GM12892 (cell line): Measurements from ENCODE around the gene NUDC.

Experiments
- POLR2A ChIP-seq: IDR thresholded peaks from 2 replicates; pipeline ENCODE4 v1.6.1; 2011; ENCODE audit warnings: low read depth, low read length, control low read depth
- POLR2AphosphoS5 ChIP-seq: IDR thresholded peaks from 2 replicates; pipeline ENCODE4 v1.6.1; 2011; ENCODE audit warnings: low read depth, low read length, control low read depth
- TAF1 ChIP-seq: IDR thresholded peaks from 2 replicates; pipeline ENCODE4 v1.6.1; 2011; ENCODE audit warnings: low read depth, mild to moderate bottlenecking, control low read depth, low read length, borderline replicate concordance

GRCh38 chr1:26897351-26897750, 24.2 kb upstream of the NUDC start:
- no peak for TF ChIP-seq POLR2A
- no peak for TF ChIP-seq POLR2AphosphoS5
- no peak for TF ChIP-seq TAF1
